Upper lobe of right lung (tissue), 1 donor: Measurements from ENCODE around the gene HCFC1R1. TPM values are rescaled to one million over a fixed set of nuclear protein-coding genes. Genes with fewer than 3 reads are reported as not detected.

Source experiments
- ATAC-seq: fragments of 200-7000 bp; cut with Tn5 transposase; one replicate; pipeline ENCODE4 v1.9.1; 2020; ENCODE audit warnings: mild to moderate bottlenecking, moderate library complexity
- DNase-seq: peaks from one replicate; pipeline ENCODE4 v3.0.0-alpha.2; 2020
- H3K27ac ChIP-seq: fragments of 200-600 bp; one replicate; pipeline ENCODE4 v1.8.0; 2022
- H3K27me3 ChIP-seq: fragments of 200-600 bp; one replicate; pipeline ENCODE4 v1.8.0; 2022; ENCODE audit warnings: mild to moderate bottlenecking
- H3K36me3 ChIP-seq: fragments of 200-600 bp; one replicate; pipeline ENCODE4 v1.8.0; 2022
- H3K4me1 ChIP-seq: fragments of 200-600 bp; one replicate; pipeline ENCODE4 v1.8.0; 2022
- H3K4me3 ChIP-seq: fragments of 200-600 bp; one replicate; pipeline ENCODE4 v1.8.0; 2022; ENCODE audit warnings: mild to moderate bottlenecking
- H3K9me3 ChIP-seq: fragments of 200-600 bp; one replicate; pipeline ENCODE4 v1.8.0; 2022
- CTCF ChIP-seq: fragments of 200-600 bp; IDR thresholded peaks from one replicate; pipeline ENCODE4 v1.8.0; 2022; ENCODE audit warnings: antibody characterized with exemption
- intact Hi-C: fragments of 100-400 bp; cut with DNase I; formaldehyde crosslinking; loops from one replicate; pipeline ENCODE4 v1.11.0; 2022
- total RNA-seq: library from RNA; stranded (reverse); fragmentation: NEBNext Ultra II Directional; extraction: Animal tissue kit (Norgen Biotek cat#: 25700); gene quantifications from one replicate; pipeline ENCODE4 v1.2.1, GENCODE V29; 2021
- donor health status: DM: no; HTN: yes; CAD: no; lungs with severe emphysema.

The HCFC1R1 gene
- total RNA-seq, 1 donor from 2014 or later, result 55.7 TPM

GRCh38 chr16:3008690-3009037 lies 15.1 kb downstream of the HCFC1R1 start:
- intact Hi-C loops, result no loop called here
- Histone ChIP-seq H3K27me3 (peaks cover 32% of the 10 kb centered on the region), H3K4me1 (peaks cover 22% of the 10 kb centered on the region), H3K36me3 (no peaks in the 10 kb centered on the region), H3K4me3 (no peak overlapping the region), H3K9me3 (no peaks in the 10 kb centered on the region), H3K27ac (no peak overlapping the region)
- TF ChIP-seq CTCF, result no peak
- DNase-seq, result no peak
- no peak for ATAC-seq

- ATAC-seq (no peak), DNase-seq (peak; percentile 84)
- H3K4me3 ChIP-seq, result no peak overlapping the region
- peaks cover 27% of the 10 kb centered on the region for H3K27me3 ChIP-seq
- peak overlapping the region; percentile 45 for H3K27ac ChIP-seq
- H3K36me3 ChIP-seq, result no peaks in the 10 kb centered on the region
- TF ChIP-seq CTCF, result no peak
- H3K9me3 ChIP-seq, result no peaks in the 10 kb centered on the region
- intact Hi-C loops, result no loop called here
- H3K4me1 ChIP-seq, result peaks cover 22% of the 10 kb centered on the region
Observed at GRCh38 chr16:3007957-3008689, 15.6 kb downstream of the HCFC1R1 start.

DNA sequence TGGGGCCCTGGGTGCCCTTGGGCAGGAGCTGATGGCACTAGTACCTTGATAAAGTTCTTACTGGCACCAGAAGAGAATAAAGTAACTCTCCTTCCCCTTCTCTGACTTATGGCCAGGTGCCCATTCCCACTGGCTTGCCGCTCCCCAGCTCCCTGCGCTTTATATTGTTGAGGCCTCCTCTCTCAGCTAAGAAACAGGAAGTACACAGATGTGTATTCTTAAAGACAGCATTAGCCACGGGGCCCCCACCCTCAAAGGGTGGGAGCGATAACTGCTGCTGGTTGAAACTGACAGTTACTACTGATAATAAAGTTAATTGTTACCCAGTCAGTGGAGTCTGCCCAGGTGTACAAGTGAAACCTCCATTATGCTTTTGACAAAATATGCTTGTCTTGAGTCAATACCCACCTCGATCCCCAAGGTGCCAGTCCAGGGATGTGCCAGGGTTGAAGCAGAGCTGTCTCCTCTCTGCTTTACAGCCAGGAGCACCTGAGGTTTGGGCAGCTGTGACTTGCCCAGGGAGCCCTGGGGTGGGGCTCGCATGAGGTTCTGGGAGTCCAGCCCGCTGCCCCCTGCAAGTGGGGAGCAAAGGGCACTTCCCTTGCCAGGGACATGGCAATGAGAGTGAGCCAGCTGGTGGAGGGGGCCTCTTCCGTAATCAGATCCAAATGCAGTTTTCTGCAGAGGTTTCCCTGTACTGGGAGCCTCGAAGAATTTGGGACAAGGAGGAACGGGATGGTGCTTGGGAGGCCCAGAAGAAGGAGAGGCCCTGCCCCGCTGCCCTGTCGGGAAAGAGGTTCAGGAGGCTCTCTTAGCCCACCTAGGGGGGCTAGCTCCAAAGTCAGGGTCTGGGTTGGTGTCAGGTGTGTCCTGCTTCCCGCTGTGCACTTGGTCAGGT lies 16.4 kb downstream of the HCFC1R1 start:
- TF ChIP-seq CTCF, result no peak
- no peak for DNase-seq
- Histone ChIP-seq H3K4me3 (no peak overlapping the region), H3K36me3 (no peaks in the 10 kb centered on the region), H3K27ac (peak overlapping the region; percentile 45), H3K4me1 (peaks cover 22% of the 10 kb centered on the region), H3K9me3 (no peaks in the 10 kb centered on the region), H3K27me3 (peaks cover 27% of the 10 kb centered on the region)
- ATAC-seq, result no peak
- intact Hi-C loops, result no loop called here

DNA sequence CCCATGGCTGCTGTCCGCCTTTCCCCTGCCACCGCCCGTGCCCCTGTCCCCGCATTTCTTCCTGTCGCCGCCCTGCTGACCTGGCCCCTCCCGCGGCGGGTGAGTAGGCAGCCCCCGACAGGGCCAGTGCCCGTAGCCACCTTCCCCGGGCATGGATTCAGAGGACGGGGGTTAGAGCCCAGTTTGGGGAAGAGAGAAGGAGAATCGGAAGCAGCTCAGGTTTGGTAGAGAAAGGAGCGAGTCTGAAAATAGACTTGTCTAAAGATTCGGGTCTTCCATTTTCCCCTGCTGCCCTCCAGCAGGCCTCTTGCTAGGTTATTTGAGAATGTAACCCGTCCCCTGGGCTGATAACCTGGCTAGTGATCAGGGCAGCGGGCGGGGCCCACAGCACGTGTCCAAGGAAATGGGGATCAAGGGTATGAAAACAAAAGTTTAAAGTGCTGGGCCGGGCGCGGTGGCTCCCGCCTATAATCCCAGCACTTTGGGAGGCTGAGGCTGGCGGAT lies 18.9 kb downstream of the HCFC1R1 start:
- Histone ChIP-seq H3K27me3 (peaks cover 20% of the 10 kb centered on the region), H3K4me3 (peak overlapping the region; percentile 37), H3K4me1 (peaks cover 19% of the 10 kb centered on the region), H3K9me3 (no peaks in the 10 kb centered on the region), H3K36me3 (no peaks in the 10 kb centered on the region), H3K27ac (peak overlapping the region; percentile 60)
- TF ChIP-seq CTCF, result no peak
- ATAC-seq, result peak; percentile 6
- DNase-seq, result peak; percentile 83
- intact Hi-C loops, result no loop called here

DNA sequence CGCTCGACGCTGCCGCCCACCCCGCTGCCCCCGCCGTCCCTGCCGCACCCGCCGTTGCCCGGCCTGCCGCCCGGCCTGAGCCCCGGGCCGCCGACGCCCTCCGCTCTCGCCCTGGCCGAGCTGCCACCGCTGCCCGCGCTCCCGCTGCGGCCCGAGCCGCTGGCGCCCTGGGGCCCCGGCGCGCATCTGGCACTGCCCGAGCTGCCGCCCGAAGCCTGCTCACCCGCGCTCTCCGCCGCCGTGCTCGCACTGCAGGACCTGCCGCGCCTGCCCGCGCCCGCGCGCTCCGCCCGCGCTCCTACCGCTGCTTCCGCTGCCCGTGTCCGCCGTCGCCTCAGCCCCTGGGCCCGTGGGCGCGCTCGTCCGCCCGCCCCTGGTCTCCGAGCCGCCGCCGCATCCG lies 19.4 kb downstream of the HCFC1R1 start:
- Histone ChIP-seq H3K36me3 (no peaks in the 10 kb centered on the region), H3K27ac (no peak overlapping the region), H3K27me3 (peaks cover 15% of the 10 kb centered on the region), H3K4me1 (peaks cover 19% of the 10 kb centered on the region), H3K9me3 (no peaks in the 10 kb centered on the region), H3K4me3 (no peak overlapping the region)
- ATAC-seq (no peak), DNase-seq (no peak)
- no peak for TF ChIP-seq CTCF
- intact Hi-C loops, result no loop called here
